NB4 (cell line): ENCODE results near the gene ZDHHC11.

Experiments used
- POLR2A ChIP-seq: IDR thresholded peaks from 2 replicates; pipeline ENCODE4 v1.6.1; 2011; ENCODE audit warnings: mild to moderate bottlenecking; ENCODE audit not compliant: insufficient read length; ENCODE audit errors: extremely low read depth
- TF ChIP-seq, protein P1 (sequence below): IDR thresholded peaks from one replicate; pipeline ENCODE4 v1.5.1; 2012; ENCODE audit warnings: low read depth, low read length

DNA sequence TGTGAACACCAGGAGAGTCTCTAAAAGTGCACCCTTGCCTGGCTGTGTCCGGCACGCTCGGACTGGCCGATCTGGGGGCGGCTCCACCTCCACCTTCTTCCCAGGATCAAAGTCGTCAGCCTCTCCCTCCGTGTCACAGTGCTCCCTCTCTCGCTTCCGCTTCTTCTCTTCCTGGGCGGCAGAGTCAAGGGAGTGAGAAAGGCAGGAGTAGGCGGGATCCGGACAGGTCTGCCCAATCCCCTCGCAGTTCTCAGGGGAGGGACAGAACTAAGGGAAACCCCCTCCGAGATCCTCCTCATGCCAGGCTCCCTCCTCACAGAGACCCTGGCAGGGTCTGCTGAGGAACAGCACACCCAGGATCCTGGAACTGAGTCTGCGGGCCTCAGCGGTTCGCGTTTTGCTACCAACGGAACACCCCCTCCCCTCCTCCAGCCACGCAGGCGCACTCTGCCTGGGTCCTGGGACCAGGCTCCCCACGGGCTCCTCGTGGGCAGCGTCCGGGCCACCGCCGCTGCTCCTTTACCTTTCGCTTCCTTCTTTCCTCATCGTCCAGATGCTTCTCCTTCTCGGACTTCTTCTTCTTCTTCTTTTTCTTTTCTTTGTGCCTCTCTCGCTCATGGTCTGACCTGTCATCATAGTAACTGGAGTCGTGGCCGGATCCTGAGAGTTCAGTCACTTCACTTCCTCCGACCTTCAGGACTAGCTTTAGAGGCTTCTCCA, 40.5 kb upstream of the ZDHHC11 start:
- no peak for TF ChIP-seq POLR2A
- TF ChIP-seq, protein P1, sequence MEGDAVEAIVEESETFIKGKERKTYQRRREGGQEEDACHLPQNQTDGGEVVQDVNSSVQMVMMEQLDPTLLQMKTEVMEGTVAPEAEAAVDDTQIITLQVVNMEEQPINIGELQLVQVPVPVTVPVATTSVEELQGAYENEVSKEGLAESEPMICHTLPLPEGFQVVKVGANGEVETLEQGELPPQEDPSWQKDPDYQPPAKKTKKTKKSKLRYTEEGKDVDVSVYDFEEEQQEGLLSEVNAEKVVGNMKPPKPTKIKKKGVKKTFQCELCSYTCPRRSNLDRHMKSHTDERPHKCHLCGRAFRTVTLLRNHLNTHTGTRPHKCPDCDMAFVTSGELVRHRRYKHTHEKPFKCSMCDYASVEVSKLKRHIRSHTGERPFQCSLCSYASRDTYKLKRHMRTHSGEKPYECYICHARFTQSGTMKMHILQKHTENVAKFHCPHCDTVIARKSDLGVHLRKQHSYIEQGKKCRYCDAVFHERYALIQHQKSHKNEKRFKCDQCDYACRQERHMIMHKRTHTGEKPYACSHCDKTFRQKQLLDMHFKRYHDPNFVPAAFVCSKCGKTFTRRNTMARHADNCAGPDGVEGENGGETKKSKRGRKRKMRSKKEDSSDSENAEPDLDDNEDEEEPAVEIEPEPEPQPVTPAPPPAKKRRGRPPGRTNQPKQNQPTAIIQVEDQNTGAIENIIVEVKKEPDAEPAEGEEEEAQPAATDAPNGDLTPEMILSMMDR: no peak
